SK-N-SH treated with all-trans-retinoic acid at 6 μM for 48 hours (cell line): ENCODE data around the gene RNF126.

ENCODE experiments used
- ATAC-seq: fragments of 200-7000 bp; cut with Tn5 transposase; 3 replicates; pipeline ENCODE4 v1.9.1; 2020; ENCODE audit warnings: mild to moderate bottlenecking, moderate library complexity
- ARNTL ChIP-seq: fragments of 450-650 bp; formaldehyde crosslinking; IDR thresholded peaks from 2 replicates; pipeline ENCODE4 v1.5.0; 2020; ENCODE audit warnings: low read depth, mild to moderate bottlenecking, moderate library complexity, borderline replicate concordance
- BACH2 ChIP-seq: fragments of 250-450 bp; sonication (Bioruptor Pico); IDR thresholded peaks from 2 replicates; pipeline ENCODE4 v1.9.0; 2021; ENCODE audit warnings: mild to moderate bottlenecking, borderline replicate concordance
- CREB5 ChIP-seq: fragments of 250-450 bp; sonication (Bioruptor Pico); IDR thresholded peaks from 2 replicates; pipeline ENCODE4 v1.5.1; 2020; ENCODE audit warnings: low read depth, mild to moderate bottlenecking, moderate library complexity
- CSDC2 ChIP-seq: fragments of 250-450 bp; sonication (Bioruptor Pico); IDR thresholded peaks from 2 replicates; pipeline ENCODE4 v1.5.0; 2020; ENCODE audit warnings: mild to moderate bottlenecking, moderate library complexity
- CSRNP3 ChIP-seq: fragments of 250-450 bp; sonication (Bioruptor Pico); IDR thresholded peaks from 2 replicates; pipeline ENCODE4 v1.5.1; 2021; ENCODE audit warnings: mild to moderate bottlenecking, moderate library complexity
- ESRRG ChIP-seq: fragments of 250-450 bp; sonication (Bioruptor Pico); IDR thresholded peaks from 2 replicates; pipeline ENCODE4 v1.6.1; 2021; ENCODE audit warnings: mild to moderate bottlenecking
- ISL1 ChIP-seq: fragments of 250-450 bp; sonication (Bioruptor Pico); IDR thresholded peaks from 2 replicates; pipeline ENCODE4 v2.1.2; 2022; ENCODE audit warnings: mild to moderate bottlenecking, moderate library complexity
- OSR1 ChIP-seq: fragments of 250-450 bp; sonication (Bioruptor Pico); IDR thresholded peaks from 2 replicates; pipeline ENCODE4 v1.8.0; 2022; ENCODE audit warnings: moderate library complexity, mild to moderate bottlenecking, inconsistent platforms
- PATZ1 ChIP-seq: fragments of 250-450 bp; sonication (Bioruptor Pico); IDR thresholded peaks from 2 replicates; pipeline ENCODE4 v1.8.0; 2020; ENCODE audit warnings: mild to moderate bottlenecking, moderate library complexity, borderline replicate concordance
- POU6F1 ChIP-seq: fragments of 250-450 bp; sonication (Bioruptor Pico); IDR thresholded peaks from 2 replicates; pipeline ENCODE4 v1.8.0; 2021; ENCODE audit warnings: low read depth, mild to moderate bottlenecking, moderate library complexity, borderline replicate concordance
- PPARA ChIP-seq: fragments of 250-450 bp; sonication (Bioruptor Pico); IDR thresholded peaks from 2 replicates; pipeline ENCODE4 v1.5.0; 2020; ENCODE audit warnings: mild to moderate bottlenecking, borderline replicate concordance
- RARB ChIP-seq: fragments of 250-450 bp; sonication (Bioruptor Pico); IDR thresholded peaks from 2 replicates; pipeline ENCODE4 v1.8.0; 2021; ENCODE audit warnings: mild to moderate bottlenecking, moderate library complexity
- SNAI2 ChIP-seq: fragments of 250-450 bp; sonication (Bioruptor Pico); IDR thresholded peaks from 2 replicates; pipeline ENCODE4 v1.5.0; 2020; ENCODE audit warnings: mild to moderate bottlenecking, moderate library complexity
- TCF4 ChIP-seq: fragments of 250-450 bp; sonication (Bioruptor Pico); IDR thresholded peaks from 2 replicates; pipeline ENCODE4 v1.8.0; 2021; ENCODE audit warnings: mild to moderate bottlenecking, moderate library complexity, borderline replicate concordance
- TOX ChIP-seq: fragments of 250-450 bp; sonication (Bioruptor Pico); IDR thresholded peaks from 2 replicates; pipeline ENCODE4 v1.8.0; 2021; ENCODE audit warnings: mild to moderate bottlenecking, moderate library complexity, borderline replicate concordance
- TSHZ2 ChIP-seq: fragments of 250-450 bp; sonication (Bioruptor Pico); IDR thresholded peaks from 2 replicates; pipeline ENCODE4 v1.5.0; 2020; ENCODE audit warnings: mild to moderate bottlenecking, moderate library complexity
- ZC3H10 ChIP-seq: fragments of 250-450 bp; sonication (Bioruptor Pico); IDR thresholded peaks from 2 replicates; pipeline ENCODE4 v1.5.1; 2021; ENCODE audit warnings: mild to moderate bottlenecking, moderate library complexity
- ZFP3 ChIP-seq: fragments of 250-450 bp; sonication (Bioruptor Pico); IDR thresholded peaks from 2 replicates; pipeline ENCODE4 v1.5.0; 2020; ENCODE audit warnings: mild to moderate bottlenecking, moderate library complexity
- ZFP30 ChIP-seq: fragments of 450-650 bp; formaldehyde crosslinking; IDR thresholded peaks from 2 replicates; pipeline ENCODE4 v1.5.0; 2022; ENCODE audit warnings: mild to moderate bottlenecking, moderate library complexity
- ZNF565 ChIP-seq: fragments of 450-650 bp; formaldehyde crosslinking; conservative IDR thresholded peaks from 2 replicates; pipeline ENCODE4 v1.5.0; 2020; ENCODE audit warnings: low read depth, mild to moderate bottlenecking, moderate library complexity
- ZNF70 ChIP-seq: fragments of 450-650 bp; formaldehyde crosslinking; IDR thresholded peaks from 2 replicates; pipeline ENCODE4 v1.5.0; 2020; ENCODE audit warnings: mild to moderate bottlenecking, moderate library complexity

Gene RNF126

GRCh38 chr19:688992-689391, 26.0 kb upstream of the RNF126 start:
- TF ChIP-seq PPARA (CRISPR knock-in tag) (no peak), ZFP30 (CRISPR knock-in tag) (no peak), ZC3H10 (CRISPR knock-in tag) (no peak), ZNF70 (CRISPR knock-in tag) (no peak), TOX (CRISPR knock-in tag) (no peak), TSHZ2 (CRISPR knock-in tag) (no peak), TCF4 (CRISPR knock-in tag) (no peak), SNAI2 (CRISPR knock-in tag) (no peak), CSDC2 (CRISPR knock-in tag) (no peak), ARNTL (no peak), ZFP3 (CRISPR knock-in tag) (no peak), ESRRG (CRISPR knock-in tag) (no peak), RARB (CRISPR knock-in tag) (no peak), POU6F1 (no peak), OSR1 (CRISPR knock-in tag) (no peak), PATZ1 (no peak), CSRNP3 (no peak), ISL1 (CRISPR knock-in tag) (no peak)
- no peak for ATAC-seq

GRCh38 chr19:688214-688613, 25.2 kb upstream of the RNF126 start:
- TF ChIP-seq BACH2 (no peak), TSHZ2 (CRISPR knock-in tag) (no peak), ZNF70 (CRISPR knock-in tag) (no peak), ZFP3 (CRISPR knock-in tag) (no peak), ZNF565 (no peak), TCF4 (CRISPR knock-in tag) (no peak), CREB5 (CRISPR knock-in tag) (no peak), CSDC2 (CRISPR knock-in tag) (no peak), OSR1 (CRISPR knock-in tag) (no peak), ZFP30 (CRISPR knock-in tag) (no peak), PPARA (CRISPR knock-in tag) (no peak), CSRNP3 (no peak), ESRRG (CRISPR knock-in tag) (no peak), POU6F1 (no peak), SNAI2 (CRISPR knock-in tag) (no peak), ARNTL (no peak), TOX (CRISPR knock-in tag) (no peak), RARB (CRISPR knock-in tag) (no peak)
- ATAC-seq, result no peak
